HUES6 (cell line): Measurements from ENCODE around the gene TPI1.

Source experiments
- H3K27ac ChIP-seq: 2 replicates; pipeline ENCODE4 v1.7.0; 2013; ENCODE audit warnings: low read depth, mild to moderate bottlenecking, low read length, inconsistent platforms
- H3K27me3 ChIP-seq: 2 replicates; pipeline ENCODE4 v1.6.1; 2013; ENCODE audit warnings: low read length; ENCODE audit not compliant: control insufficient read depth, insufficient read depth
- H3K36me3 ChIP-seq: 2 replicates; pipeline ENCODE4 v1.6.1; 2013; ENCODE audit warnings: low read length; ENCODE audit not compliant: control insufficient read depth, insufficient read depth
- H3K4me1 ChIP-seq: 2 replicates; pipeline ENCODE4 v1.6.1; 2013; ENCODE audit warnings: low read length; ENCODE audit not compliant: control insufficient read depth, insufficient read depth
- H3K4me3 ChIP-seq: 2 replicates; pipeline ENCODE4 v1.5.1; 2013; ENCODE audit warnings: low read depth, low read length
- H3K9ac ChIP-seq: one replicate; pipeline ENCODE4 v1.6.1; 2013; ENCODE audit warnings: mild to moderate bottlenecking, low read length
- H3K9me3 ChIP-seq: 2 replicates; pipeline ENCODE4 v1.6.1; 2013; ENCODE audit warnings: low read depth, low read length; ENCODE audit not compliant: control insufficient read depth, insufficient read depth

The TPI1 gene

GRCh38 chr12:6916426-6917200 lies 49.3 kb downstream of the TPI1 start:
- peaks cover 38% of the 10 kb centered on the region for H3K4me1 ChIP-seq
- H3K27ac ChIP-seq, result no peak overlapping the region
- H3K9ac ChIP-seq, result peak overlapping the region; percentile 9
- peaks cover 40% of the 10 kb centered on the region for H3K36me3 ChIP-seq
- H3K9me3 ChIP-seq, result no peaks in the 10 kb centered on the region
- H3K4me3 ChIP-seq, result peak overlapping the region; percentile 68; the same call in 1 of the 2 replicates
- peaks cover 4% of the 10 kb centered on the region; the same call in 1 of the 2 replicates for H3K27me3 ChIP-seq

GRCh38 chr12:6917491-6918231 lies 50.3 kb downstream of the TPI1 start:
- Histone ChIP-seq H3K9me3 (no peaks in the 10 kb centered on the region), H3K4me1 (peaks cover 37% of the 10 kb centered on the region), H3K27me3 (peaks cover 4% of the 10 kb centered on the region; the same call in 1 of the 2 replicates), H3K36me3 (peaks cover 50% of the 10 kb centered on the region), H3K9ac (no peak overlapping the region), H3K4me3 (no peak overlapping the region), H3K27ac (no peak overlapping the region)

GRCh38 chr12:6919588-6919987 lies 52.3 kb downstream of the TPI1 start:
- Histone ChIP-seq H3K27ac (no peak overlapping the region), H3K4me3 (no peak overlapping the region), H3K36me3 (peaks cover 61% of the 10 kb centered on the region), H3K27me3 (peaks cover 4% of the 10 kb centered on the region; the same call in 1 of the 2 replicates), H3K4me1 (peaks cover 24% of the 10 kb centered on the region), H3K9me3 (no peaks in the 10 kb centered on the region), H3K9ac (no peak overlapping the region)
